Gastrocnemius medialis (tissue), 4 donors: ENCODE data around the gene ABCG4. TPM values are rescaled to one million over a fixed set of nuclear protein-coding genes. Genes with fewer than 3 reads are reported as not detected.

Source experiments
- ATAC-seq, 2 donors: fragments of 150-250 bp; one replicate each; pipeline ENCODE4 v1.9.1; 2016
- DNase-seq, 2 donors: peaks; one replicate each; pipeline ENCODE4 v3.0.0-alpha.2; 2019
- H3K27ac ChIP-seq, 4 donors: fragments of 200-600 bp; sonication (generic); 1 replicate in 1 of 4; 2 replicates in 3 of 4; pipeline ENCODE4 v1.5.1; 2016 to 2018; ENCODE audit warnings: mild to moderate bottlenecking in 2 of 4, moderate library complexity in 1 of 4
- H3K27me3 ChIP-seq, 3 donors: fragments of 200-600 bp; sonication (generic) in 2 of 3; 1 replicate in 1 of 3; 2 replicates in 2 of 3; pipeline versions ENCODE4 v1.5.1 to v1.6.0; 2016 to 2019; ENCODE audit warnings: mild to moderate bottlenecking in 1 of 3, moderate library complexity in 1 of 3
- H3K36me3 ChIP-seq, 2 donors: fragments of 200-600 bp; sonication (generic) in 1 of 2; one replicate each; pipeline ENCODE4 v1.5.1; 2017 to 2018
- H3K4me1 ChIP-seq, 2 donors: fragments of 200-600 bp; sonication (generic) in 1 of 2; one replicate each; pipeline ENCODE4 v1.5.1; 2016 to 2017; ENCODE audit warnings: mild to moderate bottlenecking in 2 of 2
- H3K4me3 ChIP-seq, 4 donors: fragments of 200-600 bp; sonication (generic) in 3 of 4; 1 replicate in 1 of 4; 2 replicates in 3 of 4; pipeline ENCODE4 v1.5.1; 2016 to 2019; ENCODE audit warnings: mild to moderate bottlenecking in 2 of 4
- H3K9me3 ChIP-seq, 3 donors: fragments of 200-600 bp; sonication (generic) in 2 of 3; 1 replicate in 1 of 3; 2 replicates in 2 of 3; pipeline ENCODE4 v1.5.1; 2016 to 2019
- CTCF ChIP-seq, 5 experiments: fragments of 450-650 bp in 3 of 5; fragments of 200-600 bp in 2 of 5; sonication (generic) in 2 of 5; IDR thresholded peaks in 4 of 5; conservative IDR thresholded peaks in 1 of 5; 1 replicate in 4 of 5; 2 replicates in 1 of 5; pipeline ENCODE4 v1.5.1; 2016 to 2019; ENCODE audit warnings: antibody characterized with exemption in 5 of 5, mild to moderate bottlenecking in 3 of 5, moderate library complexity in 3 of 5
- POLR2A ChIP-seq, 2 donors: fragments of 450-650 bp; IDR thresholded peaks; one replicate each; pipeline ENCODE4 v1.6.1; 2017; ENCODE audit warnings: antibody characterized with exemption in 2 of 2, mild to moderate bottlenecking in 2 of 2, moderate library complexity in 2 of 2
- in situ Hi-C, 4 donors: fragments of 200-750 bp; cut with MboI; loops; one replicate each; pipeline versions ENCODE4 v1.15.0 to v1.8.0; 2017; ENCODE audit warnings: low sequenced_read_pairs in 4 of 4
- intact Hi-C: fragments of 100-400 bp; cut with DNase I; formaldehyde crosslinking; loops from one replicate; pipeline ENCODE4 v1.15.1; 2023; ENCODE audit warnings: low total_unique reads
- total RNA-seq, 4 donors: library from RNA; depleted of rRNA; stranded (reverse); fragments of >200 nt; gene quantifications; one replicate each; pipeline versions ENCODE4 v1.1.0 to v1.2.3, GENCODE V29; 2016

The ABCG4 gene
- total RNA-seq, 4 donors from 2014 or later = not detected

GRCh38 chr11:119117004-119117706 is 31.7 kb upstream of the ABCG4 start:
- H3K36me3 ChIP-seq = peaks cover 0 to 44% of the 10 kb centered on the region in 2 donors

GRCh38 chr11:119118227-119118626 is 30.6 kb upstream of the ABCG4 start:
- TF ChIP-seq CTCF (IDR thresholded peaks at IDR 0.05 in 4 of 5, conservative IDR thresholded peaks at IDR 0.05 in 1 of 5) = no peak
- no peak for TF ChIP-seq POLR2A (IDR thresholded peaks at IDR 0.05)
- H3K4me1 ChIP-seq = peaks cover 16 to 20% of the 10 kb centered on the region in 2 donors
- DNase-seq (no peak), ATAC-seq (no peak)
- no peak overlapping the region for H3K4me3 ChIP-seq
- no peaks in the 10 kb centered on the region for H3K27me3 ChIP-seq
- in situ Hi-C loops = no loop called here
- H3K36me3 ChIP-seq = peaks cover 0 to 33% of the 10 kb centered on the region in 2 donors
- H3K27ac ChIP-seq = no peak overlapping the region
- intact Hi-C loops = no loop called here
- no peaks in the 10 kb centered on the region for H3K9me3 ChIP-seq

More at GRCh38 chr11:119117004-119117706, 31.7 kb upstream of the ABCG4 start:
- no peak overlapping the region for H3K27ac ChIP-seq
- TF ChIP-seq POLR2A (IDR thresholded peaks at IDR 0.05) (no peak), CTCF (IDR thresholded peaks at IDR 0.05 in 4 of 5, conservative IDR thresholded peaks at IDR 0.05 in 1 of 5) (no peak)
- in situ Hi-C loops (no loop called here), intact Hi-C loops (no loop called here)
- DNase-seq (no peak), ATAC-seq (no peak)
- H3K4me1 ChIP-seq = peaks cover 7 to 9% of the 10 kb centered on the region in 2 donors
- no peaks in the 10 kb centered on the region for H3K9me3 ChIP-seq
- no peaks in the 10 kb centered on the region for H3K27me3 ChIP-seq
- H3K4me3 ChIP-seq = no peak overlapping the region

- intact Hi-C loops (no loop called here), in situ Hi-C loops (no loop called here)
- TF ChIP-seq POLR2A (IDR thresholded peaks at IDR 0.05) = no peak
- TF ChIP-seq CTCF (IDR thresholded peaks at IDR 0.05 in 4 of 5, conservative IDR thresholded peaks at IDR 0.05 in 1 of 5) = no peak
- Histone ChIP-seq H3K4me3 (no peak overlapping the region), H3K27me3 (no peaks in the 10 kb centered on the region), H3K9me3 (no peaks in the 10 kb centered on the region), H3K36me3 (peaks cover 0 to 30% of the 10 kb centered on the region in 2 donors), H3K27ac (no peak overlapping the region), H3K4me1 (peaks cover 16 to 20% of the 10 kb centered on the region in 2 donors)
- no peak for ATAC-seq
- no peak for DNase-seq
Observed at GRCh38 chr11:119118946-119119345, 29.9 kb upstream of the ABCG4 start.

- no peak for TF ChIP-seq CTCF (IDR thresholded peaks at IDR 0.05 in 4 of 5, conservative IDR thresholded peaks at IDR 0.05 in 1 of 5)
- no peak for TF ChIP-seq POLR2A (IDR thresholded peaks at IDR 0.05)
- H3K9me3 ChIP-seq = no peaks in the 10 kb centered on the region
- ATAC-seq = no peak
- peaks cover 0 to 31% of the 10 kb centered on the region in 2 donors for H3K36me3 ChIP-seq
- H3K4me1 ChIP-seq = peaks cover 16 to 20% of the 10 kb centered on the region in 2 donors
- intact Hi-C loops = loop anchor here (1.0 to 5.0 kb wide), 6 partner anchors 13 to 179 kb away; partner anchors contain the start of genes C2CD2L, HMBS, HYOU1 and NLRX1
- peak overlapping the region; percentile 84 to 90 (median 86) for H3K27ac ChIP-seq
- no peaks in the 10 kb centered on the region for H3K27me3 ChIP-seq
- DNase-seq = no peak
- H3K4me3 ChIP-seq = peak overlapping the region; percentile 65 to 88 (median 76)
- in situ Hi-C loops = no loop called here
Observed at GRCh38 chr11:119120639-119121007, 28.2 kb upstream of the ABCG4 start.
